ENCODE measurements around the gene DNHD1. TPM values are rescaled to one million over a fixed set of nuclear protein-coding genes. Genes with fewer than 3 reads are reported as not detected.
"Not testable (repeated sequence)": the region's sequence is repeated elsewhere in the genome, so short reads cannot be mapped to it uniquely, and the experiment has no call there.

Gene DNHD1
- total RNA-seq, 1 donor from 2014 or later, result 33.1 TPM

GRCh38 chr11:6480299-6480914, 16.7 kb upstream of the DNHD1 start:
- intact Hi-C loops (cut with DNase I), result no loop called here
- ATAC-seq, result no peak

DNA sequence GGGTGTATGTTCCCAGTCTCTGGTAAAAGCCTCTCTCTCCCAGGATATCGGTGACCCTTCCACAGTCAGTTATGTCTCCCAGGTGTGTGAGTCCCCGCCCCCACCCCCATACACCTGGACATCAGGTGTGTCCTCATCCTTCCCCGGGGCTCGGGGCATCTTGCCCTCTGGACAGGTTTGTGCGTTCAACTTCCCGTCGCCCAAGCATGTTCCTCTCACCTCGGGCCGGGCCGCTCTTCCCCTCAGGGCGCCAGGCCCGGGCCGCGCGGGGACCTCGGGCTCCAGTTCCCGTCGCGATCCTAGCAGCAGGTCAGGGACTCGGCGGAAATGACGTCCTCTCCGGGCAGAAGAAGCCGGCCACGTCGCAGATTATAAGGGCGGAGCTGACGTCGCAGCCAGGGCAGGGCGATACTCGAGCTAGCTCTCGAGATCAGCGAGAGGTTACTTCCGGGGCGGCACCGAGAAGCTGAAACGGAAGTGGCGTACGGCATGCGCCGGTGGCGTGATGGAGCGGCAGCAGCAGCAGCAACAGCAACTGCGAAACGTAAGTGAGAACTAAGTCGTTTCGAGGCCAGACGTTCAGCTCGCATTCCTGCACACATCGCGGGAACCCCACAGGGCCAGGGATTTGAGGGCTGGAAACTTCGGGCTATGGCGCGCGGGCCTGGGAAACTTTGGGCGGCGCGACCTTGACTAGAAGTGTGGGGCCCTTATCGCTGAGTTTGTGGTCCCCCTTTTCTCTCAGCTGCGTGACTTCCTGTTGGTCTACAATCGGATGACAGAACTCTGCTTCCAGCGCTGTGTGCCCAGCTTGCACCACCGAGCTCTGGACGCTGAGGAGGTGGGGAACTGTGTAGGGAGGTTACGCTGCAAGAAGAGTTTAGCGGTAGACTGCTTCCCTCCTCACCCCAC, 15.8 kb upstream of the DNHD1 start, which contains the start of the genes ARFIP2 and TIMM10B:
Gene ARFIP2, minus strand, starts transcription at position 320 of the 912 bp plus-strand sequence. CDS start 910 bp downstream, outside the sequence.
Gene TIMM10B, plus strand, starts transcription at position 490 of the 912 bp plus-strand sequence. Its CDS starts 16 bp downstream, at position 506.
- intact Hi-C loops (cut with DNase I), result no loop called here
- peak; percentile 99 for ATAC-seq
- DNase-seq (ENCODE audit: low spot score), result peak; percentile 99

More at GRCh38 chr11:6480299-6480914, 16.7 kb upstream of the DNHD1 start:
- no peak for DNase-seq (ENCODE audit: low spot score)

DNA sequence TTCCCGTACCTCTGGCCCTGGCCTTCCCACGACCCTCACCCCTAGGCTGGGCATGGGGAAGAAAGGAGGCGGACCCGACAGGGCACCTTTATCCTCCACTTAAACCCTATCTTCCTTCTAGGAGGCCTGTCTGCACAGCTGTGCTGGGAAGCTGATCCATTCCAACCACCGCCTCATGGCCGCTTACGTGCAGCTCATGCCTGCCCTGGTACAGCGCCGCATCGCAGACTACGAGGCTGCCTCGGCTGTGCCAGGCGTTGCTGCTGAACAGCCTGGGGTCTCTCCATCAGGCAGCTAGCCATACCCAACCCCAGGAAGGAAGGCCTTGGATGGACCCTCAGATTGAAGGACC, 15.2 kb upstream of the DNHD1 start:
- intact Hi-C loops (cut with DNase I), result no loop called here
- DNase-seq (ENCODE audit: low spot score) (no peak), ATAC-seq (no peak)

GRCh38 chr11:6482441-6482840, 14.6 kb upstream of the DNHD1 start:
- DNase-seq (ENCODE audit: low spot score), result no peak
- intact Hi-C loops (cut with DNase I), result no loop called here
- no peak for ATAC-seq

GRCh38 chr11:6483015-6483414, 14.1 kb upstream of the DNHD1 start:
- no peak for DNase-seq (ENCODE audit: low spot score)
- intact Hi-C loops (cut with DNase I), result no loop called here
- ATAC-seq, result no peak

DNA sequence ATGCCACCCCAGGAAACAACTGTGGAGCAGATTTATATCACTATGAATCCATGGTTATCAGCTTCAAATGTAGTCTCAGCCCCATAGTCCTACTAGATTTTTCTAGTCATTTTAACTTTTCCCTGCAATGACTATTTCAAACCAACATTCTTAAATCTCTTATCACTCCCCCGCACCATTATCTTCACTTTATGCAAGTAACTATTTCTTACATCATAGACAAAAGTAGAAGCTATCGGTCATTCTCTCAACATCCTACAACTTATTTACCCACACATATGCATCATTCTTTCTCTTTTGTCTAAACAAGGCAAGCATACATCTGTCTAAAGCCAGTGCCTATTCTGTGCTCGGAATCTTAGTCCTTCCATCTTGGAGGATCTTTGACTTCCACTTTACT, 11.4 kb upstream of the DNHD1 start:
- no peak for ATAC-seq
- DNase-seq (ENCODE audit: low spot score), result no peak
- intact Hi-C loops (cut with DNase I), result no loop called here

DNA sequence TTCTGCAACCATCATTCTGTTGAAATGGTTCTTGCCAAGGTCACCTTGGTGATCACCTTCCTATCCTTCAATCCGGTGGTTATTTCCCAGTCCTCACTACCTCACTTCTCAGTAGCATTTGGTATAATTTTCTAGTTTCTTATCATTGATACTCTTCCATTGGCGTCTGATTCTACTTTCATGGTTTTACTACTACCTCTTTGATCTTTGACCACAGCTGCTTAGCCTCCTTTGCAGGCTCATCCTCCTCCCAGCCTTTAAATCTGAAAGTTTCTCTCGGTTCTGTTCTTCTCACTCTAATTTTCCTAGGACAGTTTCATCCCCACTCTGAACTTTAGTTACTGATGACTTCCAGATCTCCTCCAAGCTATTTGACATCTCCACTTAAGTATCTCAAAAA, 10.8 kb upstream of the DNHD1 start:
- intact Hi-C loops (cut with DNase I), result no loop called here
- DNase-seq (ENCODE audit: low spot score) (no peak), ATAC-seq (no peak)

DNA sequence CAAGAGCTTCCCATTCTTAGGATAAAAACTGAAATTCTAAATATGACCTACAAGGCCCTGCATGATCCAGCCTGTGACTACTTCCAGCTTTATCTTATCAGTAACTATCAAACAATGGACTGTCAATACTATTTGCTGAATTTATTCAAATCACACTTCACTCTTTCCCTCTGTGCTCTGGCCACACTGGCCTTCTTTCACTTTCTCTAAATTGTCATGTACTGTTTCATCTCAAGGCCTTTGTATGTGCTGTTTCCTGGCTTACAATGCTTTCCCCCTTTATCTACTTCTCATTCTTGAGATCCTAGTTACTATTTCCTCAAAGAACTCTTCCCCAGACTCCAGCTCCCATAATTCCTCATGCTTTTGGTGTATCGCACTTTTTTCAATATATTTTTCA, 10.1 kb upstream of the DNHD1 start:
- DNase-seq (ENCODE audit: low spot score) (no peak), ATAC-seq (no peak)
- intact Hi-C loops (cut with DNase I), result no loop called here

- DNase-seq (ENCODE audit: low spot score) (no peak), ATAC-seq (no peak)
- intact Hi-C loops (cut with DNase I), result no loop called here
Observed at GRCh38 chr11:6488342-6488741, 8.7 kb upstream of the DNHD1 start.

DNA sequence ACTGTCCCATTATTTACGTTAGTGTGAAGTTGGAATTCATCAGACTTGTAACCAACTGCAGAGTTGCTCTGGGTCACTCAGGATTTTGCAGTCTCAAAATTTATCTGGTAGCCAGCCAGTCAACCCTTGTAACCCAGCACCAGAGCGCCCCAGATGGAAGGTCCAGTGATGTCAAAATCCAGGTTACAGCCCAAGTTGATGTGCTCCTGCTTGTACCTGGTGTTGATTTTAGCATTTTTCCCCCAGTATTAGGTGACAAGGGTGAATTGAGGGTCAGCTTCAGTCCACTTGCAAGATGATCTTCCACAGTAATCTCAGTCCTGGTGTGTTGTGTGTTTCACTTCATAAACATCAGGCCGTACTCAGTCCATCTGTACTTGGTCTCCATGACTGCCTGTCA, 8.3 kb upstream of the DNHD1 start:
- DNase-seq (ENCODE audit: low spot score), result no peak
- intact Hi-C loops (cut with DNase I), result no loop called here
- ATAC-seq, result no peak

- DNase-seq (ENCODE audit: low spot score) (no peak), ATAC-seq (no peak)
- intact Hi-C loops (cut with DNase I), result no loop called here
Observed at GRCh38 chr11:6489306-6489705, 7.8 kb upstream of the DNHD1 start.

DNA sequence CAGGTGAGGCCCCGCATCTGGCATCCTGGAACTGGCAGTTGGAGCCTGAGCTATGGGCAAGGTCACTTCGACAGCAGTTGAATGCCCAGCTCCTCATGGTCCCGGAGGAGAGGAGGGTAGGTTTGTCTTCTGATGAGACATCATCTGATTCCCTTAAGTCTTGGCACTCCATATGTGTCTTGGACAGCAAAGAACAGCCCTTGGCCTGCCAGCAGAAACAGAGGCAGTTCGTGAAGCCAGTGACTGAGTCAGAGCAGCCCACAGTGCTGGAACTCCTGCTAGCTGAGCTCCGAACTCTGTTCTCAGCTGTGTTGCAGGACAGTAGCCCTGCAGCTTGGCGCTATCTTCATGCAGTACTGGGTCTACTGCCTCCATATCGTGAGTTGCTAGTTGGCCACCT, 1.0 kb downstream of the DNHD1 start:
- intact Hi-C loops (cut with DNase I), result no loop called here
- peak; percentile 59 for ATAC-seq

GRCh38 chr11:6498544-6498943, 1.5 kb downstream of the DNHD1 start:
- DNase-seq (ENCODE audit: low spot score) (no peak), ATAC-seq (peak; percentile 6)
- intact Hi-C loops (cut with DNase I), result no loop called here

More for the DNA sequence above, 1.0 kb downstream of the DNHD1 start:
- DNase-seq (ENCODE audit: low spot score), result no peak

DNA sequence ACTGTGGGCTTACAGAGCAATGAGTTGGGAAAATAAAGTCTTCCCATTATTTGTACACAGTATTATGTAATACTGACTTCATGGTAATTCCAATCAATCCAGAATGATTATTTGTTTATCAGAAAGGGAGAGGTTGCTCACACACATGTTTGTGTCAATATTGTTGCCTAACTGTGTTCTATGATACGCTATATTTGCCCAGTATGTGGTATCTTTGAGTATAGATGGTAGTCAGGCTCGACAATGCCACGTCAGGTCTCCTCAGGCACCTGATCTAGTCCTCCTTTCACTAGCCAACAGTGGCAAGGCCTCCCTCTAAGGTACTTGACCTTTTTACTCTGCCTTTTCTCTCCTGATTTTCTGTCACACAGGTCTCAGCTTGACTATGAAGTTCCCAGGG, 5.3 kb downstream of the DNHD1 start:
- no peak for ATAC-seq
- intact Hi-C loops (cut with DNase I), result no loop called here
- no peak for DNase-seq (ENCODE audit: low spot score)

DNA sequence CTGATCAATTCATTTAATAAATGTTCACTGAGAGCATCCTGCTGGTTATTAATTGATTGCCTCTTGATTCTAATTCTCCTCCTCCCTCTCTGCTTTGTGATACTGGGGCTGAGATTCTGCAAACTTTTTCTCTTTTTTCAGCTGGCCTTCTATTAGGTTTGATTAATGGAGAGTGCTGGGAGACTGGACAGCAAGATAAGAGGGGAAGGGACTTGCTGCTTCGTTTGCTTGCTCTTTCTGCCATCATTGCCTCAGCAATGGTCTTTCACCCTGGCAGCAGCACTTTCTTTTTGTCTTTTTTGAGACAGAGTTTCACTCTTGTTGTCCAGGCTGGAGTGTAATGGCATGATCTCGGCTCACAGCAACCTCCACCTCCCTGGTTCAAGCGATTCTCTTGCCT, 7.1 kb downstream of the DNHD1 start:
- intact Hi-C loops (cut with DNase I), result no loop called here
- no peak for DNase-seq (ENCODE audit: low spot score)
- ATAC-seq, result no peak

- ATAC-seq (peak; percentile 82), DNase-seq (ENCODE audit: low spot score) (no peak)
- intact Hi-C loops (cut with DNase I), result loop anchor here (5.0 kb wide), 1 partner anchor 1548 kb away; the partner anchor contains the start of gene OR51A2
Observed at GRCh38 chr11:6505577-6506240, 8.6 kb downstream of the DNHD1 start.

- ATAC-seq (no peak), DNase-seq (ENCODE audit: low spot score) (no peak)
- intact Hi-C loops (cut with DNase I), result no loop called here
Observed at GRCh38 chr11:6516865-6517264, 19.8 kb downstream of the DNHD1 start.

- no peak for ATAC-seq
- no peak for DNase-seq (ENCODE audit: low spot score)
- intact Hi-C loops (cut with DNase I), result no loop called here
Observed at GRCh38 chr11:6520265-6520664, 23.2 kb downstream of the DNHD1 start.

GRCh38 chr11:6521946-6522345, 24.9 kb downstream of the DNHD1 start:
- DNase-seq (ENCODE audit: low spot score); intact Hi-C loops (cut with DNase I); ATAC-seq: not testable (repeated sequence)

DNA sequence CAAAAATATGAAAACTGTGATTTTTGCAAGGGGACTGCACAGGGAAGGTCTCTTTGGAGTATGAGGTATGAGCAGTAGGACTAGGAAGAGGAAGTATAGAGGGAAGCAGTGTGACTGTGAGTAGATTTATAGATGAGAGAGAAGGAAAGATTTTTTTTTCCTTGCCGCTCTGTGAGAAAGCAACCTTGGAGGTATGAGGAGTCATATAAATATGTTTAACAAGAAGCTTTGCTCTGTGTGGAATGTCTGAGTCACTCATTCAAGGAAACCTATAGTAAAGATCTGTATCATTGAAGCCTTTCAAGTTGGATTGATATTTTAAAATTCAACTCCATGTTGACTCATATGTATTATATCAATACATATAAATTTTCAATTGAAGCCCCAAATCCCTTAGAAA, 26.2 kb downstream of the DNHD1 start:
- intact Hi-C loops (cut with DNase I), result no loop called here
- DNase-seq (ENCODE audit: low spot score), result no peak

More for the DNA sequence above, 26.2 kb downstream of the DNHD1 start:
- ATAC-seq, result no peak

Measured in sciatic nerve (tissue), 2 donors.